Midbrain (tissue), 1 donor: ENCODE data around the gene GOLGA6L2.
"Not testable (repeated sequence)": the region's sequence is repeated elsewhere in the genome, so short reads cannot be mapped to it uniquely, and the experiment has no call there.

Experiments used
- DNase-seq: peaks from one replicate; lab custom pipeline; 2025; lab: John Stamatoyannopoulos, UW

Gene GOLGA6L2

DNA sequence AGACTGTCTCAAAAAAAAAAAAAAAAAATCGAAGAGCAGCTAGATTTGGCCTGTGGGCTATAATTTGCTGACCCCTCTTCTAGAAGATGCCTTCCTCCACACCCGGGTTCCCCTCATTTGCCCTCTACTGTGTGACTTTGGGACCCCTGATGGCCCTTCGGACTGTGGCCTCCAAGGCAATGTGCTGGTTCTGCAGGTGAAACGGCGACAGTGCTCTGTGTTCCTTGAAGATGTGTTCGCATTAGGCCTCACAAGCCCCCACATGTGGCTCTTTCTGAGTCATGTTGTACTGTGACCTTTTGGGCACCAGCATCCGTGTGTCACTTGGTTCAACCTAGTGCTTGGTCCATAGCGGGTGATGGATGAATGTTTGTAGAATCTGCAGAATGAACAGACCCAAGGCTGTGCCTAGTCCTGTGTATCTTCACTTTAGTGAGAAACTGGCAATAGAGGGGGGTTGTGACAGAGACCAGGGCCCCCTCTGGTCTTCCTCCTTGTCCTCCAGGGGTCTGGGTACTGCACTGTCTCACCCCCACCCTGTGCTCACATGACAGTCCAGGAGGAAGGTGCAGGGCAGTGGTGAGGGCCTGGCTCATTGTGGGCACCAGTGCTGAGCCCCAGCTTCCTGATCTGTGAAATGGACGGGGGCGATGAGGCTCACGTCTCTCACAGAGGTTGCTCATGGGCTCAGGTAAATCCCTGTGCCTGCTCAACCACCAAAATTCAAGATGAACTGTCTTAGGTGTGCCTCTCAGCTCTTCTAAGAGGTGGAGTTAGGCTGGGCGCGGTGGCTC is 22.7 kb downstream of the GOLGA6L2 start:
- DNase-seq, result no peak

DNA sequence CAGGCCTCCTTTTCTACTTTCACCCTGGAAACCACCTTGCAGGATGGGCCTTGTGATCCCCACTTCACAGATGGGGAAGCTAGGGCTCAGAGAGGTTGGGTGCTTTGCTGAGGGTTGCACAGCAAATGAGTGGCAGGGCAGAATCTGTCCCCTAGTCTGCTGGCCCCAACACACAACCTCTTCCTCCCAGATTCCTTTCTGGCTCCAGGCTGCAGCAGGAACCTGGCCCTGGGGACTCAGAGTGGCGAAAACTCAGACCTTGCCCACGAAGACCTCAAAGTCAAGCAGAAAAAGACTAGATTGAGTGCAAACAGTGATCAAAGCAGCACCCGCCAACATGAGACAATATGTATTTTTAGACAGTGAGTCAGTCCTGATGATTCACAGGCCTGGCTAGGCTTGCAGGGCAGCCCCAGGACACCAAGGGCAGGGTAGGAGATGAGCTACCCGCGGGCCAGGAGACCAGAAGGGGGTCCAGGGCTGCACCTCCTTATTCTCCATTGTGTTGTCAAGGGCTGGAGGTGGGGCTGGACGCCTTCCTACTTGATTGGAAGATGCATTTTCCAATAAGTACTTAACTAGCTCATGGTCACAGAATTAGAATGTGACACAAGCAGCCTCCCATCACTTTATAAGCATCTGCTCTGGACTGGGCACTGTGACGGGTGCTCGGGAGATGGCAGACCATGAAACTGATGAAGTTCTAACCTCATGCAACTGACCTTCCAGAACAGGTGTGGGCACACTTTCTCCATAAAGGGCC is 23.9 kb downstream of the GOLGA6L2 start:
- no peak for DNase-seq

DNA sequence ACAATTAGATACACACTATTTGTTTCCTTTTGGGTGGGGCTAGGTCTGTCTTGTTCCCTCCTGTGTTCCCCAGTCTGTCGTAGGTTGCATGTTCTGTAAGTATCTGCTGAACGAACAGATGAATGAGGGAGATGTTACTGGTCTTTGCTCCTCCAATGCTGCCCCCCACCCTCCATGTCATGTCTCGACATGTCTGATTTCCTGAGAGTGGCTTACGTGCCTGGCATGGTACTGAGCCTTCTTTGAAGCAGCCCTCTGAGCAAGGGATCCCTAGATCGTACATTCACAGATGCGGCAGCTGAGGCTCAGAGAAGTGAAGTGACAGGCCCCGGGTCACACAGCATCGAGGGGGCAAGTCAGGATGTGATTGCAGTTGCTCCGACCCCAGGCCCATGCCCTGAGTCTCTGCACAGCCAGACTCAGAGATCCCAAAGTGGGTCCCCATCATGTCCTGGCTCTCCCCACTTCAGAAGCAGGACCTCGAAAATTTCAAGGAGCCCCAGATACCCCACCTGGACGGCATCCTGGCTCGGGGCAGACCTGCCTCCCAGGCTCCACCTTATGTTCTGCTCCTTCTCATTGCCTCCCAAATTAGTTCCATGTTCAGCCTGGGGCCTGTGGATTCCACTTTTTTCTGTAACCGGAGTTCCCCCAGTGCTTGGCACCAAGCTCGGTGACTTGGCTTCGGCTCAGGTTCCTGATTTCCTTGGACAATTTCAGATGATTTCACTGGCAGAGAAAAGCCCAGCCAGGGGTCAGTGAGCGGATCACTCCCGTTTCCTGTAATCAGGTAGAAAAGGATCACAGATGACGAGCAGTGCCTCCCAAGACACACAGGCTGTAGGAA is 24.7 kb downstream of the GOLGA6L2 start:
- no peak for DNase-seq

DNA sequence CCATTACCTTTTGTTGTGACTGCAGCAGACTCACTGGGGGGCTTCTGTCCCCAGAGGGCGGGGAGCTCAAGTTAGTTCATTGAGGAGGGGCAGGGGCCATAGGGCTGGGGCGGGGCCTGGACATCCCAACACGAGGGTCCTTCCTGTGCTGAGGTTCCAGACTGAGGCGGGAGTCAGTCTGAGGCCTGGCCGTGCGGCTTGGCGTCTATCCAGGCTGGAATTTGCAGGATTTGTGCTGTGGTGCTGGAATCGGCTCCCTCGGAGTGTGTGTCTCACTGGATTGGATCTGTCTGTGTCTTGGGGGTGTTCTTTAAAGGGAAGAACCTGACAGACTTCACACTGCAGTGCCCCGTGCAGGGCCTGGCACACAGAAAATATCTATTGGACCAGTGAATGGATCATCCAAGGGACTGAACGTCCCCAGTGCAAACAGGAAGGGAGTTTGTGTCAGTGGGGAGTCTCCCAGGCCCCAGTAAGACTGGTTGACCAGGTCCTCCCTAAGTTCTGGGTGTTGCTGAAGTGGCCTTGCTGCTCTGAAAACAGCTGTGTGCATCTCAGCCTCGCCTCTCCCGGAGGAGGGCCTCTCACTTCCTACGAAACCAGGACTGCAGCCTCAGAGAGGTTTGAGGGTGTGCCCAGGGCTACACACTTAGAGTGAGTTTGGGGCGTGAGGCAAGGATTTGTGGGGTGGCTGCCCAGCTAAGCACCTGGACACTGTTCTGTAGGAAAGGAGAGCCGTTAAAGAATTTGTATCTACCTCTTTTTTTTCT is 26.1 kb downstream of the GOLGA6L2 start:
- no peak for DNase-seq

DNA sequence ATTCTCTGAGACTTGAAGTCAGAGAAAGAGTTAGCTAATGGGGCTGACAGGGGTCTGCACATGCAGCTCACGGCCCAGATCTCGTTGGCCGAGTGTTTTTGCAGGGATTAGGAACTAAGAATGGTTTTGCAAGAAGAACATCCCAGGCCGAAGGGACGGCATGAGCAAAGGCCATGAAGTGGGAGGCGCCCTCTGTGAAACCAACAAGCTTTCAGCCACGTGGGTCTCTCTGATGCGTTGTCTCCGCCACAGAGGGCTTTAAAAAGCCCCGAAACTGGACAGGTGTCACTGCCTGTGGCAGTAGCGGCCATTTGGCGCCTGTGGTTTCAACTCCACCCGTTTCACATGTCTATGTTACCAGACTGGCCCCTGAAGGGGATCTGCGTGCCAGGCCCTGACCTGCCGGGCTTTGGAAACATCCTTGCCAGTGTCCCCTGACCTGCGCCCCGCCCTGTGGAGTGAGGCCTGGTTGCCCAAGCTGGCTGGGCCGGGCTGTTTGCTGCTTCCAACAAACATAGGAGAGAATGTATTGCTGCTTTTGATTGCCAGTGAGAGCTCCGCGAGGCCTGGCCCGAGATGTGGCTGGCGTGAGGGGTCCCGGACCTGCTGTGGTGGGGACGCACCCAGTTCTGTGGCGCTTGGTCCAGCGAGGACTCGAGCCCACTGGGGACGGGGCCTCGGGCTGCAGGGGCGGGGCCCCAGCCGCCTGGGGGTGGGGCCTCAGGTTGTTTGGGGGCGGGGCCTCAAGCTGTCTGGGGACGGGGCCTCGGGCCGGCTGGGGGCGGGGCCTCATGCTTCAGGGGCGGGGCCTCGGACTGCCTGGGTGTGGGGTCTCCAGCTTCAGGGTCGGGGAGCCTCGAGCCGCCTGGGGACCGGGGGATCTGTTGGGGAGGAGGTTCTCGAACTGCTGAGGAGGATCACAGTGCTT is 30.4 kb downstream of the GOLGA6L2 start:
- DNase-seq, result no peak

DNA sequence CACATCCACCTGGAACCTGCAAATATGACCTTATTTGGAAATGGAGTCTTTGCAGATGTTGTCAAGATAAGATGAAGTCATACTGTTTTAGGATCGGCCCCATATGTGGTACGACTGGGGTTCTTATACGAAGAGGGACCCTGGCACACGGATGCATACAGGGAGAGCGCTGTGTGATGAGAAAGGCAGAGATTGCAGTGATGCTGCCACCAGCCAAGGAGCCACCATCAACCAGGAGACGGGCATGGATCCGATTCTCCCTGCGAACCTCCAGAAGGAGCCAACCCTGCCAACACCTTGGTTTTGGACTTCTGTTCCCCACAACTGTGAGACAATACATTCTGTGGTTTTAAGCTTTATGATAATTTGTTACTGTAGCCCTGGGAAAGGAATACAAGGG is 31.2 kb downstream of the GOLGA6L2 start:
- DNase-seq, result not testable (repeated sequence)

DNA sequence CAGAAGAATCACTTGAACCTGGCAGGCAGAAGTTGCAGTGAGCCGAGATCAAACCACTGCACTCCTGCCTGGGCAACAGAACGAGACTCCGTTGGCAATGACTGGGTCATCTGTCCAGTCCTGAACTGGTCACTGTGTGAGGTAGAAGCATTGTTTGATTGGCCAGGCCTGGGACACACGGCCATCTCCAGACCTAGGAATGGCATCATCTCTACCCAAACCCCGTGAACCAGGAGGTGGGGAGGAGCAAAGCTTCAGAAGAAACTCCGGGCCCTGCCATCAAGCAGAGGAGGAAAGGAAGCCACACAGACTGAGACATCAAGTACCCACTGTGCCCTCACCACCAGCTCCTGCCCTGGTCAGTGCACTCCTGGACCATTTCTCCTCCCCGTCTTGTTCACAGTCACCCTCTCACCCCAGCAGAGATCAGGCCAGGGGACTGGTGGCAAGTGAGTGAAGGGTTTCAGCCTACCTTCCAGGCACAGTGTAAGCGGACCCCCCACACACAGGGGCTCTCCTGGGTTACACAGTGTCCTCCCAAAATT is 31.6 kb downstream of the GOLGA6L2 start:
- DNase-seq, result no peak

DNA sequence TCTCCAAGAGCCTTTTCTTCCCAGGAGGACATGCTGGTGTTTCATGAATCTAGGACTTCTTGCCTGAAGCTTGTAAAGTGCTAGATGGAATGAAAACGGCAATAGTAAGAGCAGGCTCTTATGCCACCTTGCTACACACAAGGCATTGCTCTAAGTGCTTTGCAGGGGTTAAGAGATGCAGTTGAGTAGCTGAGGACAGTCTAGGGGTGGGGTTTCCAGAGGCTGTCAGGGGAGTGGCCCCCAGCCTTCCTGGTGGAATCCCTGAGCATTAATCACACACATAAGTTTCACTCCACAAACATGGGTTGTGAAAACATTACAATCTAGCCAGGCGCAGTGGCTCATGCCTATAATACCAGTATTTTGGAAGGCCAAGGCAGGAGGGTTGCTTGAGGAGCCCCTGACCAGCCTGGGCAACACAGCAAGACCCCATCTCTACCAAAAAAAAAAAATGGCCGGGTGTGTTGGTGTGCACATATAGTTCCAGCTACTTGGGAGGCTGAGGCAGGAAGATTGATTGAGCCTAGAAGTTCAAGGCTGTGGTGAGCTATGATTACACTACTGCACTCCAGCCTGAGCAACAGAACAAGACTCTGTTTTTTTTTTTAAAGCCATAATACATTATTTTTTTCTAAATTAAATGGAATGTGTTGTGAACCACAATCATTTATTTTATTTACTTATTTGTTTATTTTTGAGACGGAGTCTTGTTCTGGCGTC is 34.0 kb downstream of the GOLGA6L2 start:
- not testable (repeated sequence) for DNase-seq

DNA sequence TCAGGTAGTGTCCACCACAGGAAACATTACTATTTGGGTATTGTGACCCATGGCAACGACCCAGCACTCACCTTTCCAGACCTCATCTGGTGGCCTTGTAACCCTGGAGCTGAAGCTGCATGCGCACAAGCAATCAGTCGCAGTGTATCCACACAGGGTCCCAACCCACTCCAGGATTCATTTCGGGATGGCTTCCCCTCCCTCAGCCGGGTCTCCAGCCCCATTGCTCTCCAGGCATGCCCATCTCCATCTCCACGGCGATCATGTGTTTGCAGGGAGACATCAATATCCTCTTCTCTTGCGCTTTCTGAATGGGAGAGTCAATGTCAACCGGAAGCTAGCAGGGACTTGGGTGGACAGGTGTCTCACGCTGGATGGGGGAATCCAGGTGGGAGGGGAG is 35.2 kb downstream of the GOLGA6L2 start:
- no peak for DNase-seq

DNA sequence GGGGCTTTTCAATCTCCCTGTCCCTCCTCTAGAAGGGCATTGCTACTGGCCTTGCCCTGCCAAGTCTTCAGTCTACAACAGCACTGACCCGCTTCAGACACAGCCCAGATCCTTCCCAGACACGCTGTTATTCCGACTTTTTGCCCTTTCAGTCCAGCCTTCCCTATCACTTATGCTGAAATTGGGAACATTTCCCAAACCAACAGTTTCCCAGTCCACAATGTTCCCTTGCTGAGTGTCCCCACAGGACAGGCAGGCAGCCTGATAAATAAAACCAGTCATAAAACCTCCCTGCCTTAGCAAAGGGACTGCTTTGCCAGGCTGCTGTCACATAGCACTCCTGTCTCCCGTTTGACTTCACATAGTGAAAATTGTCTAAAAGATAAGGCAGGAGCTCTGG is 43.5 kb downstream of the GOLGA6L2 start:
- DNase-seq, result no peak

DNA sequence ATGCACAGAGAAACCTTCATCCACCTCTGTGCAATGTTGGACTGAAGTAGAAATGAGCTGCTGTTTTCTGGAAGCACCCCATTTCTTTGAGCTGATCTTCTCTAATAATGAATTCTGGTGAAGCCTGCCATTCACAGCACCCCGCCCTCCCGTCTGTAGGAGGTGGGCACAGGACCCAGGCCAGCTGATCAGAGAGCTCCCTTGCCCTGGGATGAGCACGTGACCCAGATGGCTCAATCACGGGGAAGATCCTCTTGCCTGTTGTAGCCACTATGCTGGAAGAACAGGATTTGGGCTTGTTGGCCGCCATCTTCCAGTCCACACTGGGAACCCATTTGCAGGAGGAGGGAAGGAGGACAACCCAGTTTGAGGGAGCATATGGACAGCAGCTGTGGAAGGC is 44.5 kb downstream of the GOLGA6L2 start:
- DNase-seq, result no peak

DNA sequence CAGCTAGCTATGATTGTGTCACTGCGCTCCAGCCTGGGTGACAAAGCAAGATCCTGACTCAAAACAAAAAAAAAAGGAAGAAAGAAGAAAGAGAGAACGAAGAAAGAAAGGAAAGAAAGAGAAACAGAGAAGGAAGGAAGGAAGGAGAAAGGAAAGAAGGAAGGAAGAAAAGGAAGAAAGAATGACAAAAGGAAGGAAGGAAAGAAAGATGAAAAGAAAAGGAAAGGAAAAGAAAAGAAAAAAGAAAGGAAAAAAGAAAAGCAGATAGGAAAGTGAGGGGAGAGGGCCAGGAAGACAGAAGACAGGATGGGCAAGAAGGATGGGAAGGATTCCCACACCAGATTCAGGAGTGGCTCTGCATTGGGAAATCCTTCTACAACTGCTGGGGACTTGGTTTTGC is 44.9 kb downstream of the GOLGA6L2 start:
- no peak for DNase-seq

DNA sequence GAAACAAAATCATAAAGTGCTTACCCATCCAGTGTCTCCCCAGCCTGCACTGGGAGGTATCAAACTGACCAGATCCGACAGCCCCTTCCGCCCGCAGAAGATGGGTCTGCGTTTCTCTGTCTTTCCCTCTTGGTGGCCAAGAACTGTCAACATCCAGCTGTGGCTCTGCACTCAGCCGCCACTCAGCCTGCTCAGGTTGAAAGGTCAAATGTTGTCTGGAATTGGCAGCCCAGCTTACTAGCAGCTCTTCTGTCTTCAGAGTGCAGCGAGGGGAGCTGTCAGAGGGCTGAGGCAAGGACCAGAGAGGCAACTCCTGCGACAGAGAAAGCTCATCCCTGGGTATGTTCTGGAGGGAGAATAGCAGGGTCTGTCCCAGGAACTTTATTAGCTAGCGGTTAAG is 45.4 kb downstream of the GOLGA6L2 start:
- no peak for DNase-seq

DNA sequence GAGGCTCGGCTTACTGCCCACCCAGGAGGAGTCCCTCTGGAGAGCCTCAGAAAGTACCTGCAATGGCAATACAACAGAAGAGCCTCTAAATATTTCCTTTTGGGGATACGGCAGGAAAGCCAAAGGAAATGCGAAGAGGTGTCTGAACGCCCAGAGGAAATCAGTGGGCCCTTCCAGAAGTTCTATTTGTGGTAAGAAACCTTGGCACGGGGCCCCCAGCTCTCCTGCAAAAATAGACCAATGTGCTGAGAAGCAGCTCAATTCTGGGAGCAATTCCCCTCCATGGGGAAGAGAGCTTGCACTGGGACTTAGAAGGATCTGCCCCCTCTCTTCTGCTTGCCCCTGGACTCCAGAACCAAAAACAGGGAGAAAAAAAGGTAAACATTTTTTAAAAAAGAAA is 47.8 kb downstream of the GOLGA6L2 start:
- not testable (repeated sequence) for DNase-seq

DNA sequence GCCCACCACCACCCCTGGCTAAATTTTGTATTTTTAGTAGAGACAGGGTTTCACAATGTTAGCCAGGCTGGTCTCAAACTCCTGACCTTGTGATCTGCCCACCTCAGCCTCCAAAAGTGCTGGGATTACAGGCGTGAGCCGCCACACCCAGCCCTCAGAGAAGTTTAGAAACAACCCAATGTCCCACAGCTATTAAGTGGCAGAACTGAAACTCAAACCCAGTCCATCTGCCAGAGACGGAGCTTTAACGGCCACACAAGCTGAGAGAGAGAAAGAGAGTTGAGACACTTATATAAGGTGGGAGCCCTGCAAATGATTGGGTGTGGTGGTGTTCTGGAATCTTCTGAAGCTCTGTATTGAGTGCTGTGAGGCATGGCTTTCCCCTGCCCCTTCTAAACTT is 48.7 kb downstream of the GOLGA6L2 start:
- DNase-seq, result not testable (repeated sequence)

DNA sequence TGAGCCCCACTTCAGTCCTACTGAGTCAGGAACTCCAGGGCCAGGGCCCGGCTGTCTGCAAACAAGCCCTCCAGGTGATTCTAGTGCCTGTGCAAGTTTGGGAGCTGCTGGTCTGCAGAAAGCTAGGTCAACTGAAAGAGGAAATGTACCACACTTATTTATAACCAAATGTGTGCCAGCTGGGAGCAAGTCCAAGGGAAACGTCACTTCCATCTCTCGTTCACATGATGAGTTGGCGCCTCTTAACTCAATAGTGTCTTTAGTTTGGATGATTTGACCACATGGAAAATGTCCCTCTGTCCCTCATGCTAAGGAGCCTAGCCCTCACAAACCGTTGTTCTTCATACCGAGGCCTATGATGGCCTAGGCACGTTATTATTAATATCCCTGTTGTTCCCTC is 49.3 kb downstream of the GOLGA6L2 start:
- no peak for DNase-seq

DNA sequence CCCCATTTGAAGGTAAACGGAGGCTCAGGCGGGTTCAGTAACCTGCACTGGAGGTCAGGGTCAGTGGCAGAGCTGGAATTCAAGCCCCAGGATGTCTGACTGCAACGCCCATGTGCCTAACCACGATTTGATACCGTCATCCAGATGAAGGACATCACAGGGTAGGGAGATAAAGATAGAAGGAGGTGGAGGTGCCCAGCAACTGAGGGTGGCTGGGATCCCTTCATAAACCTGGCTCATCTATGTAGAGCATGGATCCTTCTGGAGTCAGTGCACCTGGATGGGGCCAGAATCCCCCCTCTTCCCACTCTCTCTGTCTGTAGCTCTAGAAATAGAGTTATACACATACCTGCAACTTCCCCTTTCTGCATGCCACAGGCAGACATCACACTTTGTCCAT is 51.2 kb downstream of the GOLGA6L2 start:
- no peak for DNase-seq

DNA sequence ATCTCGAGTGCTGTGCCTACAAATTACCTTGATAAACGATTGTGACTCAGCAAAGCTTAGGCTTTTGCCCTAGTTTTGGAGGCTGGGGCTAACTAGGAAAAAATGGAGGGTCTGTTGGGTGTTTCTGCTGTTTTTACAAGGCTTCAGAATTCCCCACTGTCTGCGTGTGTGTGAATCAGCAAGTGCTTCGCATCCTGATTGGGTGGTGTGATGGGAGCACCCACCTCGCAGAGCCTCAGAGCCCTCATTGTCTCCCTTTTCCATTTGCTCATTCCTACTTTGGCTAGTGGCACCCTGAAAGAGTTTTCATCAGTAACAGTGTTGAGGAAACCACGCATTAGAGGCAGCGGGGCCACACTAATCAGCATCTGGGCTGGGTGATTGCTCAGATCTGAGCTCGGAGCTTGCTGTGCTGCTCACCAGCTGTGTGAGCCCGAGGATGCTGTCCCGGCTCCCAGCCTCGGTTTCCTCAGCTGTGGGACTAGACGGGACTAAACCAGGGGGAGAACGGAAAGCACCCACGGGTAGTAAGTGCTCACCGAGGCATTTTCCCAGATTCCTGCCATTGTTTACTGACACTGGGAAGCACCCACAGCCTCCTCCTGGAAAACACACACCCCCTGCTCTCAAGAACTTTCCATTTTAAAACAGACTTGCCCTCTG is 51.9 kb downstream of the GOLGA6L2 start:
- DNase-seq, result no peak
